SK-N-SH (cell line): ENCODE results near the gene MLLT11. TPM values are rescaled to one million over a fixed set of nuclear protein-coding genes. Genes with fewer than 3 reads are reported as not detected.

Source experiments
- CTCF ChIA-PET: fragments of 300-600, 350-600 bp; formaldehyde crosslinking; extraction: SDS; loops from one replicate; lab custom pipeline; 2021; lab: Yijun Ruan, JAX
- POLR2A ChIA-PET: fragments of 350-600 bp; sonication (Branson Sonifier 250); formaldehyde crosslinking; extraction: SDS; loops from one replicate; lab custom pipeline; 2020; ENCODE audit warnings: antibody characterized with exemption, inconsistent platforms; lab: Yijun Ruan, JAX
- DNase-seq: peaks from one replicate; pipeline ENCODE4 v3.0.0; 2012
- H2AFZ ChIP-seq: fragments of 200-600 bp; sonication (generic); 2 replicates; pipeline ENCODE4 v1.8.1; 2016; ENCODE audit warnings: antibody characterized with exemption, mild to moderate bottlenecking, low read depth
- H3F3A ChIP-seq: fragments of 200-600 bp; sonication (generic); replicated peaks from 2 replicates; pipeline ENCODE3; 2016; ENCODE audit warnings: antibody characterized with exemption, mild to moderate bottlenecking; ENCODE audit not compliant: insufficient read depth
- H3K27ac ChIP-seq, 2 experiments: fragments of 200-500 bp in 1 of 2; fragments of 200-600 bp in 1 of 2; sonication (Bioruptor generic) in 1 of 2; sonication (generic), shearing (Covaris generic) in 1 of 2; 2 replicates each; pipeline versions ENCODE4 v1.5.1 to v1.6.1; 2014 to 2016; ENCODE audit warnings: low read depth in 2 of 2, inconsistent platforms in 1 of 2, low read length in 1 of 2, mild to moderate bottlenecking in 1 of 2, mixed read lengths in 1 of 2
- H3K27me3 ChIP-seq: fragments of 200-600 bp; sonication (generic), shearing (Covaris generic); 2 replicates; pipeline ENCODE4 v1.6.1; 2016; ENCODE audit warnings: mixed run types; ENCODE audit not compliant: insufficient read depth
- H3K36me3 ChIP-seq, 2 experiments: fragments of 200-500 bp in 1 of 2; fragments of 200-600 bp in 1 of 2; sonication (Bioruptor generic) in 1 of 2; sonication (generic) in 1 of 2; replicated peaks in 1 of 2; 2 replicates each; pipeline versions ENCODE3 to v1.5.1; 2014 to 2016; ENCODE audit warnings: low read length in 1 of 2, mild to moderate bottlenecking in 1 of 2; ENCODE audit not compliant: insufficient read depth in 2 of 2, control insufficient read depth in 1 of 2
- H3K4me1 ChIP-seq, 2 experiments: fragments of 200-500 bp in 1 of 2; fragments of 200-600 bp in 1 of 2; sonication (Bioruptor generic) in 1 of 2; sonication (generic), shearing (Covaris generic) in 1 of 2; 2 replicates each; pipeline versions ENCODE4 v1.5.1 to v1.6.1; 2014 to 2016; ENCODE audit warnings: low read depth in 1 of 2, low read length in 1 of 2, mixed run types in 1 of 2; ENCODE audit not compliant: insufficient read depth in 2 of 2, control insufficient read depth in 1 of 2
- H3K4me2 ChIP-seq: fragments of 200-600 bp; sonication (generic), shearing (Covaris generic); 2 replicates; pipeline ENCODE4 v1.6.1; 2017; ENCODE audit warnings: mixed run types
- H3K4me3 ChIP-seq, 2 experiments: fragments of 200-500 bp in 1 of 2; fragments of 200-600 bp in 1 of 2; sonication (Bioruptor generic) in 1 of 2; sonication (generic), shearing (Covaris generic) in 1 of 2; 2 replicates each; pipeline versions ENCODE4 v1.5.1 to v1.8.1; 2014 to 2016; ENCODE audit warnings: low read depth in 2 of 2, inconsistent platforms in 1 of 2, low read length in 1 of 2, mild to moderate bottlenecking in 1 of 2, mixed read lengths in 1 of 2, moderate library complexity in 1 of 2
- H3K79me2 ChIP-seq: fragments of 200-600 bp; sonication (generic); 2 replicates; pipeline ENCODE4 v1.8.1; 2017; ENCODE audit warnings: mild to moderate bottlenecking; ENCODE audit not compliant: insufficient read depth
- H3K9ac ChIP-seq: fragments of 200-600 bp; sonication (generic); 2 replicates; pipeline ENCODE4 v1.6.1; 2017; ENCODE audit warnings: mixed run types
- H3K9me2 ChIP-seq: fragments of 200-600 bp; sonication (generic); 2 replicates; pipeline ENCODE4 v1.6.1; 2017; ENCODE audit warnings: mixed run types
- H3K9me3 ChIP-seq: fragments of 200-600 bp; sonication (generic); 2 replicates; pipeline ENCODE4 v1.6.1; 2017; ENCODE audit warnings: mixed run types, mild to moderate bottlenecking, moderate library complexity
- H4K20me1 ChIP-seq: fragments of 200-600 bp; sonication (generic); 2 replicates; pipeline ENCODE4 v1.6.1; 2017; ENCODE audit warnings: mild to moderate bottlenecking, mixed run types; ENCODE audit not compliant: insufficient read depth
- CTCF ChIP-seq: fragments of 200-600 bp; sonication (generic); IDR thresholded peaks from 2 replicates; pipeline ENCODE4 v1.6.1; 2017; ENCODE audit warnings: antibody characterized with exemption, mild to moderate bottlenecking, moderate library complexity
- ELF1 ChIP-seq: IDR thresholded peaks from 2 replicates; pipeline ENCODE4 v1.4.0; 2012
- EZH2phosphoT487 ChIP-seq: fragments of 200-600 bp; sonication (generic); IDR thresholded peaks from 2 replicates; pipeline ENCODE4 v1.6.1; 2017; ENCODE audit warnings: low read depth, mixed run types, mild to moderate bottlenecking, antibody characterized with exemption, moderate library complexity, borderline replicate concordance
- FOSL2 ChIP-seq: IDR thresholded peaks from 2 replicates; pipeline ENCODE4 v1.4.0; 2012; ENCODE audit warnings: low read depth, mild to moderate bottlenecking, moderate library complexity, borderline replicate concordance
- FOXJ3 ChIP-seq: sonication (generic); formaldehyde crosslinking; IDR thresholded peaks from 2 replicates; pipeline ENCODE4 v1.5.1; 2020; ENCODE audit warnings: mild to moderate bottlenecking, missing genetic modification reagents
- FOXM1 ChIP-seq: IDR thresholded peaks from 2 replicates; pipeline ENCODE4 v1.4.0; 2012; ENCODE audit warnings: low read depth, mild to moderate bottlenecking
- GATA2 ChIP-seq: sonication (generic); formaldehyde crosslinking; IDR thresholded peaks from 2 replicates; pipeline ENCODE4 v1.5.0; 2020; ENCODE audit warnings: mild to moderate bottlenecking, missing genetic modification reagents
- MAX ChIP-seq: IDR thresholded peaks from 2 replicates; pipeline ENCODE4 v1.4.0; 2012; ENCODE audit warnings: low read depth
- MEF2A ChIP-seq: IDR thresholded peaks from 2 replicates; pipeline ENCODE4 v1.4.0; 2012; ENCODE audit warnings: low read depth, borderline replicate concordance
- MXI1 ChIP-seq: IDR thresholded peaks from 2 replicates; pipeline ENCODE4 v1.6.1; 2012; ENCODE audit warnings: mild to moderate bottlenecking, low read depth, low read length, improper control_type of control experiment
- NFIC ChIP-seq: IDR thresholded peaks from 2 replicates; pipeline ENCODE4 v1.4.0; 2012; ENCODE audit warnings: borderline replicate concordance
- NRF1 ChIP-seq: IDR thresholded peaks from 2 replicates; pipeline ENCODE4 v1.6.1; 2012; ENCODE audit warnings: low read depth, mild to moderate bottlenecking, low read length
- PBX3 ChIP-seq: IDR thresholded peaks from 2 replicates; pipeline ENCODE4; 2012
- POLR2AphosphoS5 ChIP-seq: IDR thresholded peaks from 2 replicates; pipeline ENCODE4 v1.6.1; 2012; ENCODE audit warnings: low read depth, low read length
- RFX5 ChIP-seq: IDR thresholded peaks from 2 replicates; pipeline ENCODE4 v1.6.1; 2012; ENCODE audit warnings: mild to moderate bottlenecking, improper control_type of control experiment, low read length
- RXRA ChIP-seq: IDR thresholded peaks from 2 replicates; pipeline ENCODE4 v1.4.0; 2012; ENCODE audit warnings: low read depth, mild to moderate bottlenecking, borderline replicate concordance
- SIN3A ChIP-seq: IDR thresholded peaks from 2 replicates; pipeline ENCODE4 v1.6.1; 2012; ENCODE audit warnings: low read depth, mild to moderate bottlenecking, low read length, moderate library complexity, borderline replicate concordance
- SMC3 ChIP-seq: IDR thresholded peaks from 2 replicates; pipeline ENCODE4 v1.6.1; 2012; ENCODE audit warnings: low read depth, low read length, improper control_type of control experiment
- TAF1 ChIP-seq: IDR thresholded peaks from 2 replicates; pipeline ENCODE4 v1.6.1; 2012; ENCODE audit warnings: low read depth, mild to moderate bottlenecking, low read length, moderate library complexity, borderline replicate concordance
- TCF12 ChIP-seq: IDR thresholded peaks from 2 replicates; pipeline ENCODE4 v1.4.0; 2012
- TEAD4 ChIP-seq: IDR thresholded peaks from 2 replicates; pipeline ENCODE4 v1.4.0; 2012; ENCODE audit warnings: mild to moderate bottlenecking, borderline replicate concordance; ENCODE audit not compliant: insufficient read depth
- USF1 ChIP-seq: IDR thresholded peaks from 2 replicates; pipeline ENCODE4 v1.4.0; 2012; ENCODE audit warnings: low read depth, borderline replicate concordance
- YY1 ChIP-seq: IDR thresholded peaks from 2 replicates; pipeline ENCODE4 v1.4.0; 2012; ENCODE audit warnings: low read depth, mild to moderate bottlenecking
- WGBS: methylation state at CpG from one replicate; pipeline ENCODE4 v1.1.6; 2017; ENCODE audit warnings: low lambda C conversion rate; 5-methylcytosine and 5-hydroxymethylcytosine counted together
- polyA plus RNA-seq, 3 experiments: library from polyadenylated mRNA; depleted of rRNA; stranded (reverse); fragments of >200 nt; gene quantifications; 2 replicates each; pipeline ENCODE4 v1.2.3, GENCODE V29; 2012
- TF ChIP-seq, protein P1 (sequence below): fragments of 150-350 bp; IDR thresholded peaks from 2 replicates; pipeline ENCODE4 v1.6.1; 2016; ENCODE audit warnings: mild to moderate bottlenecking, low read depth, low read length

The MLLT11 gene
- polyA plus RNA-seq, 1 of the 3 experiments (the other 2 are of a cell fraction) = 26.7 TPM

GRCh38 chr1:151060007-151060656 lies at the start of gene MLLT11 (continued):
- TF ChIP-seq CTCF = peak; percentile 29; the same call in 1 of the 2 replicates
- TF ChIP-seq FOSL2 = no peak
- TF ChIP-seq TCF12 = peak; percentile 99
- TF ChIP-seq POLR2AphosphoS5 = peak; percentile 93
- TF ChIP-seq TEAD4 = no peak
- no peak for TF ChIP-seq FOXM1
- TF ChIP-seq PBX3 = peak; percentile 93
- TF ChIP-seq MXI1 = peak; percentile 87
- TF ChIP-seq GATA2 (CRISPR knock-in tag) = peak; percentile 41; the same call in 1 of the 2 replicates
- peak; percentile 94 for TF ChIP-seq SIN3A
- no peak for TF ChIP-seq MEF2A

DNA sequence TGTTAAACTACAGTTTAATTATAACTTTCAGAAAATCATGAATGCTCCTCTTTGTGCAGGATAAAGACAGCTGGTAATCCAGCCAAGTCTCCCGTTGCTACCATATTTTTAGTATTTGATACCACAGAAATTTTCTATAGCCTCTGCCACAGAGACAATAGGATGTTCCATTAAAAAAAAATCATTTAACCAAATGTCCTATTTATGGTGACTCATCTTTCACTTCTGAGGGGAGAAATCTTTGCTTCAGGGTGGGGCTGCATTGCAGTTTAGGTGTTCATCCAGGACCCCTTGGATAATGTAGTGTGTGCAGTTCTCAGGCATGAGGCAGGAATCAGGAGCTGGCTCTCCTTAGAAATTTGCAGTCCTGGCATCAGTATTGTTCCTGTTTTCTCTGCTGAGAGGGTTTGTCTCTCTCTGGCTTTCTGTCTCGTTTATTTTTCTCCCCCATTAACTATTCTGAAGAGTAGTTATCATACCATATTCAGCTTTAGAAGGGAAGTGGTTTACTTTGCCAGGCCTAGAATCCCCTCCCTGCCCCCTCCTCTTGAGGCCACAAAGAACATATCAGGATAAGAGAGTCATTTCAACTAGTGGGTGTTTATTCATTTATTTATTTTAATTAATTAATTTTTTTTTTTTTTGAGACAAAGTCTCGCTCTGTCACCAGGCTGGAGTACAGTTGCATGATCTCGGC lies 48.9 kb upstream of the MLLT11 start:
- Histone ChIP-seq H3K4me3 (no peak overlapping the region), H3K9ac (no peak overlapping the region), H3K27me3 (no peaks in the 10 kb centered on the region), H3K36me3 (peaks cover 0 to 3% of the 10 kb centered on the region in 2 experiments), H3K79me2 (peaks cover 15% of the 10 kb centered on the region; the same call in 1 of the 2 replicates), H3K27ac (peak overlapping the region in 1 of 2 experiments; percentile 14; a peak in 1 of 4 replicates), H2AFZ (no peak overlapping the region)
- CTCF ChIA-PET = interaction anchor here (0.6 to 2.7 kb wide), 5 partner anchors 13 to 1166 kb away, joined by 3 to 13 read pairs (median 3); partner anchors contain the start of gene C1orf56
- POLR2A ChIA-PET = no interaction called here
- 91% methylated on average over 4 of the region's 4 CpGs for WGBS
- DNase-seq = no peak
- no peak for TF ChIP-seq SMC3
- TF ChIP-seq EZH2phosphoT487 = no peak
- TF ChIP-seq USF1 = no peak
- no peak for TF ChIP-seq RFX5
- TF ChIP-seq NRF1 = no peak
- TF ChIP-seq ELF1 = no peak
- no peak for TF ChIP-seq FOXJ3 (CRISPR knock-in tag)
- TF ChIP-seq TAF1 = no peak
- no peak for TF ChIP-seq MAX
- no peak for TF ChIP-seq NFIC
- TF ChIP-seq, protein P1, sequence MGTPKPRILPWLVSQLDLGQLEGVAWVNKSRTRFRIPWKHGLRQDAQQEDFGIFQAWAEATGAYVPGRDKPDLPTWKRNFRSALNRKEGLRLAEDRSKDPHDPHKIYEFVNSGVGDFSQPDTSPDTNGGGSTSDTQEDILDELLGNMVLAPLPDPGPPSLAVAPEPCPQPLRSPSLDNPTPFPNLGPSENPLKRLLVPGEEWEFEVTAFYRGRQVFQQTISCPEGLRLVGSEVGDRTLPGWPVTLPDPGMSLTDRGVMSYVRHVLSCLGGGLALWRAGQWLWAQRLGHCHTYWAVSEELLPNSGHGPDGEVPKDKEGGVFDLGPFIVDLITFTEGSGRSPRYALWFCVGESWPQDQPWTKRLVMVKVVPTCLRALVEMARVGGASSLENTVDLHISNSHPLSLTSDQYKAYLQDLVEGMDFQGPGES = no peak
- TF ChIP-seq YY1 = no peak
- TF ChIP-seq RXRA = no peak
- TF ChIP-seq, all 33 proteins: peak for 0
- Histone ChIP-seq H3F3A (peaks cover 14% of the 10 kb centered on the region), H4K20me1 (no peaks in the 10 kb centered on the region), H3K9me3 (no peaks in the 10 kb centered on the region), H3K4me1 (peaks cover 6 to 17% of the 10 kb centered on the region in 2 experiments; a peak in 1 of 4 replicates), H3K9me2 (no peaks in the 10 kb centered on the region), H3K4me2 (no peak overlapping the region; the same call in 1 of the 2 replicates)
